GM21360 (cell line): ENCODE data around the gene RAC2.

Experiments used
- ATAC-seq: cut with Tn5 transposase; IDR thresholded peaks from one replicate; pipeline ENCODE4 v1.9.1; 2021; ENCODE audit warnings: mild to moderate bottlenecking, moderate library complexity; ENCODE audit not compliant: unreplicated experiment

Gene RAC2

GRCh38 chr22:37276776-37277175, 32.7 kb upstream of the RAC2 start:
- ATAC-seq: no peak

DNA sequence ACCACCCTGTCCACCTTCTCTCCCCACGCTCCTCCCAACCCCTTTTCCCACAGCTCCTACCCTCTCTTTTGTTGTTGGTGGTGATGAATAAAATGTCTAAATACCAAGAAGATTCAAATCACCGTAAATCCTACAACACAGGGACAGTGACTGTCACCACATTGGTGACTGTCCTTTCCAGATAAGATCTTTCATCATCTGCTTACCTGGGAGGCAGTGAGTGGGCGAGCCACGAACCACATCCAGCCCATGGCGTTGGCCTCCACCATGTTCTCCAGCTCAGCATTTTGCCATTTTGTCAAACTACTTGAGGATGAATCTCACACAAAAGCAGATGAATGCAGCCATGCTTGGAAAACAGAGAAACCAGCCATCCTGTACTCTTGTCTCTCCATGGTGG, 31.6 kb upstream of the RAC2 start:
- ATAC-seq: no peak

DNA sequence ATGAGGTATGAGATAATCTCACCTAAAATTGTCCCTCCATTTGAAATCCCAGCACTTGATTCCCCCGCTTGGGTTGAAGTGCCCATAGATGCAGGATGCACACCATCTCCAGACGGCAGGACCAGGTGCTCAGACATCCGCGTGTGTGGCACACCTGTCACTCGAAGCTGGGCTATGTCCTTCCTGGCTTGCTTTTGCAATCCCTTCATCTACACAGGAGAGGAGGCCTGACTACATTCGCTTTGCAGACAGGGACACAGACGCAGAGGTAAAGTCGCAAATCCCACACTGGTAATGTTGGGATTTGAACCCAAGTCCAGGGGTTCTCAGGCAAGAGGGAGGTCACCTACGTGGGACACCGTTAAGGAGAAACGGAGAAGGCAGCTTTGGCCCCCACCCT, 31.1 kb upstream of the RAC2 start:
- ATAC-seq: no peak

- no peak for ATAC-seq
Observed at GRCh38 chr22:37274380-37274862, 30.4 kb upstream of the RAC2 start.

GRCh38 chr22:37273846-37274225, 29.8 kb upstream of the RAC2 start:
- no peak for ATAC-seq

DNA sequence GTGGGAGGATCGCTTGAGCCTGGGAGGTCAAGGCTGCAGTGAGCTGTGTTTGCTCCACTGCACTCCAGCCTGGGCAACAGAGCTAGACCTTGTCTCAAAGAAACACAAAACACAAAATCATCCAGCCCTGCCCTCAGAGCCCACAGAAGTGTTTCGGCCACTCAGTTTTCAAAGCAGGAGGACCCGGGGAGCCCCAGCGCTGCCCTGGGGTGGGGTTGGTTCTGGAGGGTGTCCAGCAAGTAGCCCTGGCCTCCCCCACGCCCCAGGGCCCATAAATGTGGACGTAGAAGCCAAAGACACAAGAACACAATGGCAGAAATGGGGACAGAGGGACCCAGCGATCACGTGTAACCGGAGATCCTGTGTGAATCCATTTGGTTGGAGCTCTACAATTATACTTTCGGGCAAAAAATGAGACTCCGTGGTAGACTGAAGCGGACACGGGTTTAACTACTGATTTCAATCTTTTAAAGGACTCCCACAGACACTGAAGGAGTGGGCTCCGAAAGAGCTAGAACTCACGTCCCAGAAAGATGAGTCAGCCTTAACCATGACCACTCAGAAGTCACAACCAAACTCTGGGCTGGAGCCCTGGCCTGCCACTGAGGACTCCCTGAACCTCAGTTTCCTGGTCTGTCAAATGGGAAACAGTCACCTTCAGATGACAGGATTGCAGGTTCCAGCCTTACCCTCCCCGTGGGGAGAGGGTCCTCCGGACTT, 29.2 kb upstream of the RAC2 start:
- no peak for ATAC-seq

DNA sequence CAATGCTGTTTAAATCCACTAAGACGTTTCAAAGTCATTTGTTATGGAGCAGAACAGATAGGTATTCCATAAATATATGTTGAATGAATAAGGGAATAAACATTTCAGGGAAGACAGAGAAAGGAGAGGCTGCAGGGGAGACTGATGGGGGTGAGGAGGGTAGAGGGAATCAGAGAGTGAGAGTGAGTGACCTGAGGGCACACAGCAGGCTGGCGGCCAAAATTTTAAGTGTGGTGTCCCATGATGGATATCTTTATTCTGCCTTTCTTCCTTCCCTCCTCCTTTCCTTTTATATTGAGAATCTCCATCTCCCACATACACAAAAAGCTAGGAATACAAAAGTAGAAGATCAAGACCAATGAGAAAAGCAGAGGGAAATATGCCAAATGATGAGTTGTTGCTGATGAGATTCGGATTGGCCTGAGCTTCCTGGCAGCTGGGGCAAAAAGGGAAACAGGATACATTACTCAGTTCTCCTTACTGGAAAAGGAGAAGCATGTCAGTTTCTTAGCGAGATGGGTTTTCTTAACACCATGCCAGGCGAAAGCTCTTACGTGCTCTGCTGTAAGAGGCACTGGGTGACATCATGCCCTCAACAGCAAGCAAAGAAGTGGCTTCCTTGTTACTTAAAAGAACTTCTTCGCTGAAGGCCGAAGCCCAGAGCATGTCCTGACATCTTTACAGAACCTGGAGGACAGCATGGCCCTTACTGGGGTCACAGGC, 27.0 kb upstream of the RAC2 start:
- ATAC-seq: no peak

GRCh38 chr22:37269936-37270678, 26.0 kb upstream of the RAC2 start:
- no peak for ATAC-seq

- ATAC-seq: no peak
Observed at GRCh38 chr22:37267661-37268413, 23.8 kb upstream of the RAC2 start.

- peak; percentile 77 for ATAC-seq
Observed at GRCh38 chr22:37267135-37267587, 23.1 kb upstream of the RAC2 start.

GRCh38 chr22:37266581-37267134, 22.6 kb upstream of the RAC2 start:
- ATAC-seq: no peak

- no peak for ATAC-seq
Observed at GRCh38 chr22:37263966-37264887, 20.2 kb upstream of the RAC2 start.

- no peak for ATAC-seq
Observed at GRCh38 chr22:37262346-37262745, 18.3 kb upstream of the RAC2 start.

DNA sequence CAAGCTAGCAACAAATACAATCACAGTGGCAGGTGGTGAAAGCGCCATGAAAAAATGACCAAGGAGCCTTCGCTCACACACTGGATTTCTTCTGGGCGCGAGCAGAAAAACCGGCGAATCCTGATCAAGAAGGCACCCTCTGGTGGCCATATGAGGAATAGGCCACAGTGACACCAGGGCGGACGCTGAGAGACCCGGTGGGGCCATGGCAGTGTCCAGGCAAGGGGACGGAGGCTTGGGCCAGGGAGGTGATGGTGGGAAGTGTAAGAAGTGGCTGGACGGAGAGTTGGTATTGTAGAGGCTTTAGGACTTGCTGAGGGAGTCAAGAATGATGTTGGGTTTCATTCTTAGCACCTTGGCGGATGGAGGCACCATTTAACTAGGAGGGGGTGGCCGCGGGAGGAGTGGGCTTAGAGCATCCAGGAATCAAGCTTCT, 16.9 kb upstream of the RAC2 start:
- ATAC-seq: no peak

DNA sequence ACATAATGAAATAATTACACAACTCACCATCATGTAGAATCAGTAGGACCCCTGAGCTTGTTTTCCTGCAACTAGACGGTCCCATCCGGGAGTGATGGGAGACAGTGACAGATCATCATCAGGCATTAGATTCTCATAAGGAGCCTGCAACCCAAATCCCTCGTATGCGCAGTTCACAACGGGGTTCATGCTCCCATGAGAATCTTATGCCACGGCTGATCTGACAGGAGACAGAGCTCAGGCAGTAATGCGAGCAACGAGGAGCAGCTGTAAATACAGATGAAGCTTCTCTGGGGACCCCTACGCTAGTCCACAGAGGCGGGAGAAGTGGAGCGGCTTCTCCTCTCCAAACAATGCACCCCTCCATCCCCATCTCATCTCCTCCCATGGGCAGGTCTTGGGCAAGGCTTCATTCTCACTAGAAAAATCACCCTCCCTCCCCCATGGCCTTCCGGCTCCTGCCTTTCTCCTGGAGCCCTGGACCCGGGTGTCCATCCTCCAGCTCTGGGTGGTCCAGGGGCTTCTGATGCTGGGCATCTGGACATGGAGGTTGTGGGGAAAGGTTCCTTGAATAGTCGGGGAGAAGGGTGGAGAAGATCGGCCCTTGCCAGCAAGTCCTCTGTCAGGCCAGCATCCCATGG, 16.2 kb upstream of the RAC2 start:
- ATAC-seq: no peak

- ATAC-seq: no peak
Observed at GRCh38 chr22:37259540-37260029, 15.5 kb upstream of the RAC2 start.

DNA sequence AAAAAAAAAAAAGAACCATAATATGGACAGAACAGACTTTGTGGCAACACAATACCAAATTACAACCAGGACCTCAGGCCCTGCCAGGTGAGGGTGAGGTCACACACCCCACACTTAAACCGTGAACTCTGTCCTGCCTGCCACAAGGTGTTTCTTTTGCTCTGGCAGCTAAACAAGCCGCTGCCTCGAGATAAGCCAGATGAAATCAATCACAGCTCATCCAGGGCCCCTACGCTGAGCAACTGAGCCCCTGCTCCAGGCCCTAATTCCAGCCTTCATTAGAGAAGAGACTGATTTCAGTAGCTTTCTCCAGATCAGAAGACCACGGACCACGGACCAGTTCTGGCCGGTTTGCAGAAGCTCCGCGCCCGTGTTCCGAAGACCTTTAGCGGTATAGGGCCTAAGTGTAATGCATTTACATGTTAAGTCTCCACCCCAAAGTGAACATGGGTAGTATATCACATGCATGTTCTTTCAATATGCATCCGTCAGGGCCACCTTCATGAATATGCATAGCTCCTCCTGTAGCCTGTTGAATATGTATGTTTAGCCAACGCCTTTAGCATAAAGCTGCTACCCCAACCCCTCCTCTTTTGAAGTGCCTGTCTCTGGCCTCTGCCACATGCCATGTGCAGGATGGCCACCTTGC, 14.8 kb upstream of the RAC2 start:
- no peak for ATAC-seq

DNA sequence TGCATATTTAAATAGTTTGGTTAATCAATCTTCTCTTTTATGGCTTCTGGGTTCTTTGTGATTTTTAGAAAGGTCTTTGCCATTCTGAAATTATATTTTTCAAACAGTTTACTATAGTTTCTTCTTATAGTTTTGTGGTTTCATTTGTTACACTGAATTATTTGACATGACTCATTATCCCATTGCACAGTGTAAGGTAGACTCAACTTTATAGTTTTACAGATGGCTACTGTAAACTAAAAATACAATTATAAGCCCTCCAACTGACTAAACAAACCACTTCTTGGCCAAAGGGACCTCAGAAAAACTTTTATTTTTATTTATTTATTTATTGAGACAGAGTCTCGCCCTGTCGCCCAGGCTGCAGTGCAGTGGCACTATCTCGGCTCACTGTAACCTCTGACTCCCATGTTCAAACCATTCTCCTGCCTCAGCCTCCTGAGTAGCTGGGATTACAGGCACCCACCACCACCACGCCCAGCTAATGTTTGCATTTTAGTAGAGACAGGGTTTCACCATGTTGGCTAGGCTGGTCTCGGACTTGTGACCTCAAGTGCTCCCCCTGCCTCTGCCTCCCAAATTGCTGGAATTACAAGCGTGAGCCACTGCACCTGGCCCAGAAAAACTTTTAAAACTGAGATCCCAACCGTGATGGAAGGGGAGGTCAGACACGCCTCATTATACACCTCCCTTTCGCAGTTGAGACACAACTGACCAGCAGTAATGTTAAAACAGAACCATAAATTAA, 14.1 kb upstream of the RAC2 start:
- ATAC-seq: no peak
